GM12891 (cell line): Measurements from ENCODE around the gene ZDHHC24.

ENCODE experiments used
- POLR2A ChIP-seq: IDR thresholded peaks from 2 replicates; pipeline ENCODE4 v1.6.1; 2011; ENCODE audit warnings: low read depth, low read length, control low read depth
- POLR2AphosphoS5 ChIP-seq: IDR thresholded peaks from 2 replicates; pipeline ENCODE4 v1.6.1; 2011; ENCODE audit warnings: low read depth, low read length, control low read depth
- TAF1 ChIP-seq: IDR thresholded peaks from 2 replicates; pipeline ENCODE4 v1.6.1; 2011; ENCODE audit warnings: low read depth, low read length, control low read depth

GRCh38 chr11:66495401-66495854 is 50.4 kb downstream of the ZDHHC24 start:
- TF ChIP-seq POLR2AphosphoS5 (no peak), POLR2A (no peak), TAF1 (no peak)
